GM18867 (cell line): ENCODE measurements around the gene LAG3.

Source experiments
- ATAC-seq: cut with Tn5 transposase; IDR thresholded peaks from one replicate; pipeline ENCODE4 v1.9.1; 2021; ENCODE audit warnings: mild to moderate bottlenecking, moderate library complexity; ENCODE audit not compliant: unreplicated experiment

The LAG3 gene

DNA sequence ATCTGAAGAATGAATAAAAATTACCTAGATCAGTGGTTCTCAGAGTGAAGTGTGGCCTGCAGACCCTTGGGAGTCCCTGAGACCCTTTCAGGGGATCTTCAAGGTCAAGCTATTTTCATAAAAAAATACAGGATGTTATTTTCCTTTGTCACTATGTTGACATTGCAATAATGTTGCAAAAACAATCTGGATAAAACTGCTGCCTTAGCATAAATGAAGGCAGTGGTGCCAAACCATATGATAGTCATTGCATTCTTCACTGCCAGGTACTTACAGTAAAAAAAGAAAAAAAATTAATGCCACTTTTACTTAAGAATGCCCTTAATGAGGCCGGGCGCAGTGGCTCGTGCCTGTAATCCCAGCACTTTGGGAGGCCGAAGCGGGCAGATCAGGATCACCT is 15.0 kb downstream of the LAG3 start:
- ATAC-seq, result no peak

DNA sequence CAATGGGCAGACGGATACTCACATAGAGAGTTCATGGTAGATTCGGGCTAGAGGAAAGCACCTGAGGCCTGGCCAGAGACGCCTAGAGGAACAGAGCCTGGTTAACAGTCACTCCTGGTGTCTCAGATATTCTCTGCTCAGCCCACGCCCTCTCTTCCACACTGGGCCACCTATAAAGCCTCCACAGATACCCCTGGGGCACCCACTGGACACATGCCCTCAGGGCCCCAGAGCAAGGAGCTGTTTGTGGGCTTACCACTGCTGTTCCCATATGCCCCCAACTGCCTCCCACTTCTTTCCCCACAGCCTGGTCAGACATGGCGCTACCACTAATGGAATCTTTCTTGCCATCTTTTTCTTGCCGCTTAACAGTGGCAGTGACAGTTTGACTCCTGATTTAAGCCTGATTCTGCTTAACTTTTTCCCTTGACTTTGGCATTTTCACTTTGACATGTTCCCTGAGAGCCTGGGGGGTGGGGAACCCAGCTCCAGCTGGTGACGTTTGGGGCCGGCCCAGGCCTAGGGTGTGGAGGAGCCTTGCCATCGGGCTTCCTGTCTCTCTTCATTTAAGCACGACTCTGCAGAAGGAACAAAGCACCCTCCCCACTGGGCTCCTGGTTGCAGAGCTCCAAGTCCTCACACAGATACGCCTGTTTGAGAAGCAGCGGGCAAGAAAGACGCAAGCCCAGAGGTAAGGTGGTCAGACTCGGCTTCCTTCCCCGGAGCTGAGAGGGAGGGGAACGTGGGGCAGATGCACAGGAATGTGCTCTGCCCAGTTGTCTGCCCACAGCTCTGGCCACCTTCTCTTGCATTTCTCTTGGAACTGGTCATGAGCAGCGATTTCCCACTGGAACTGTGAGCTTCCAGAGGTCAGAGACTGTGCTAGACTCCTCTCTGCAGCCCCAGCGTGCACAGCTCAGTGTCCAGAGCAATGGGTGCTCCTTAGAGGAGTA is 16.9 kb downstream of the LAG3 start, which contains the start of gene CD4:
Gene CD4 (plus strand): TSS at position 557 of the 953 bp plus-strand sequence. CDS start 10,611 bp downstream, outside the sequence.
- no peak for ATAC-seq

DNA sequence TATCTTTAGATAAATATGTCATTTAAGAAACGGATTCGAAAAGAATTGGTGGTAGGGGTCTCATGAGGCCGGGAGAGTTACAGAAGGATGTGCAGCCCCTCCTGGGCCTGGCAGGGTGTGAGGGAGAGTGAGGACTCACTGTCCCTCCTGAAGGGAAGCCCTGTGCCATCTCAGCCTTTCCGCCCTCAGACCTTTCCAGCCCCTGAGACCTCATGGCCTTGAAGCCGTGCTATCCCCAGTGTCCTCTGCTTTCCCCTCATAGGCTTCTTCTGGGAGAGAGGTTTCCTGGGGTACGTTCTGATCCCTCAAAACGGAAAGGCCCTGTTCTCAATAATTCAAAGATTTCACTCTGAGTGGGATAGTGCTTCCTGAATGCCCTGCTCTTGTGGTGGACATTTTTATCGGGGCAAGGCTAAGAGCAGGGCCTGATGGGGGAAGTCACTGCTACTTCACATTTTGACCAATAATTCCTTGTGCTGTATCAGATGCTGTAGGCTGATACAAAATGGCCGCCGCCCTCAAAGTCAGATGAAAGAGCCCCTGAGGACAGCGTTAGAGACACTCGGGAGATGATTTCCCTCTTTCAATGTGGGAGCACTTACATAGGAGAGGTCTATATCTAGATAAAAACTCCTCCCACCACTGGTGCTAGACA is 18.3 kb downstream of the LAG3 start:
- no peak for ATAC-seq

DNA sequence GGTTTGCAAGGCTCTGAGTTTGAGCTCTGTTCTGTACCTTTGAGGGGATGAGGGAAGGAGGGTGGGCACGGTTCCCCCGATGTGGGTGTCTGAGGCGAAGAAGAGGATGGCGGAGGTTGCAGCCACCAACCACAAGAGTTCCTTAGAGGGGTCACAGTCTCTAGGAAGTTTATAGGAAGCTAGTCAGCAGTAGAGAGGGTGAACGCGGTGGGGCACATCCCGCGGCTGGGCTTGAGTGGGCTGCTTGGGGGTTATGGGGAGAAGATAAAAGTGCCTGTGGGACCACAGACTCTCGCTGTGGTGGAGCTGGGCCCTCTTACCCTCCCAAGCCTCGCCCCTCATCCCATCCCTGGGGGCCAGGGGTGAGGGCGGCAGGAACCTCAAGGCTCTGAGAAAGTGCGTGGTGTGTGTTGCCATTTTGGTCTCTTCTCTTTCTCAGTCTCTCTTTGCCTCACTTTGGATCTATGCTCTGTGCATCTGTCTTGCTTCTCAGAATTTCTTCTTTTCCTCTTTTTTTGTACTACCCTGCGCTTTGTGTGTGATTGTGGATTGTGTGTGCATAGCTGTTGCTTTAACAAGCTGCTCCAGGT is 19.7 kb downstream of the LAG3 start:
- no peak for ATAC-seq

DNA sequence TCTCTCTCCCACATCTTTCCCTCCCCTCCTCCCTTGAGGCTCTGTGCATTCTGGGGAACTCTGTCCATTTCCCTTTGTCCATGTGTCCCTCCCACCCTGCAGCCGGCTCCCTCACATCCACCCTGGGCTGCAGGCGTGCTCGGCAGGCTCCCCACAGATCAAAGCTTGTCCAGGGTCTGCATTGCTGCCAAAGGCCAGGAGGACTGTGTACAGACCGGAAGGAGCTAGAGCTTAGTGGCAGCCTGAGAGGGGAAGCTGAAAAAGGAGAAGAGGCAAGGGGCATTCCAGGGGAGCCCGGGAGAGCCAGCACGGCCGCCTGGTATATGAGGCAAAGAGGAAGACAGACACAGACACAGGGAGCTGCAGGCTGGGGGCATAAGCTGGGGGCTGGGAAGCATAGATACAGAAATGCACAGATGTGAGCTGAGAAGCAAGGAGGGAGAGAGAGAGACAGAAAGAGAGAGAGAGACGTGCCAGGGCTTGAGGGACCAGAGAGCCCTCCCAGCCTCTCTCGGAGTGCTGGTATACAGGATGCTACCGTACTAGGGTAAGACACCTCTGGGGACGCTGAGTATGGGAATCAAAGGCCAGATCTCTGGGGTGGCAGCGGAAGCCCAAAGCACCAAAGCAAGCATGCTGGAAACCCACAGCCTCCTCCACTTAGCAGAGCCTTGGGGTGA is 20.3 kb downstream of the LAG3 start:
- no peak for ATAC-seq

DNA sequence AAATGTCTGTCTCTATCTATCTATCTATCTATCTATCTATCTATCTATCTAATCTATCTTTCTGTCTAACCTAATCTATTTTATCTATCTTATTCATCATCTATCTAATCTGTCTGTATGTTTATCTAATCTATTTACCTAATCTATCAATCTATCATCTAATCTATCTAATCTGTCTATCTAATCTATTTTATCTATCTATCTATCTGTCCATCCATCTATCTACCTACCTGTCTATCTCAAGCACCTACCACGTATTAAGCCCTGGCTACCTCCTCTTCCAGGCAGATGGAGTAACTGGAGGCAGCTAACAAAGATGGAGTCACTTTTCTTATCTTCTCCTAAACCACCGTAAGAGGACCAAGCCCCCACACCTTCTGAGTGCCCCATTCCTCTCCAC is 22.8 kb downstream of the LAG3 start:
- no peak for ATAC-seq

DNA sequence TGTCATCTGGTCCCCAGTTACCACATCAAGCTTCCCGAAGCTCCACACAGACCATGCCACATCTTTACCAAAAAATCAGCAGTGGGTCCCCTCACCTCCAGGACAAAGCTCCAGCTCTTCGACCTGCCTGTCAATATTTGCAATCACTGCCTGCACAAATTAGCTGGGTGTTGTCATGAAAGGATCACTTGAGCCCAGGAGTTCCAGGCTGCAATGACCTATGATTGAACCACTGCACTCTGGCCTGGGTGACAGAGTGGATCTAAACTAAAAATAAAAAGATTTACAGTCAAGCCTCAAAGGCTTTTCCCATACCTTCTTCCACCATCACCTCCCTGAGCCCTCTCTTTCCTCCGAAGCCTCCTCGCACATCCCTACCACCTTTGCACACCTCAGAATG is 24.3 kb downstream of the LAG3 start:
- no peak for ATAC-seq

DNA sequence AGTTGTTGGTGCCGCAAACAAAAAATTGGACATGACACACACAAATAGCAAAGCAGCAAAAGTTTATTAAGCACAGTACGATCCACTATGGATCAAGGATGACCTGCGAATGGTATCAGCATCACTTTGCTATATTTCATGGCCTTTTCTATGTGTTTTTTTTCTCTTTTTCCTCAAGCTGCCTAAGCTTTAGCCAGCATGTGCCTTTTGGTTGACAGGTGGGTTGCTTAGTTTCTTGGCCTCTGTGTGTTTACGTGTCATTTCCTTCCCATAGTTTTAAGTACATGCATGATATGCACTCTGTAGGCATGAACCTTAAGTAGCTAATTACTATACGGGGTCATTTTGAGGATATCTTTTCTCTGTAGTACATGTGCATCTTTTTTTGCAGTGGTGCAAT is 26.8 kb downstream of the LAG3 start:
- ATAC-seq, result no peak

DNA sequence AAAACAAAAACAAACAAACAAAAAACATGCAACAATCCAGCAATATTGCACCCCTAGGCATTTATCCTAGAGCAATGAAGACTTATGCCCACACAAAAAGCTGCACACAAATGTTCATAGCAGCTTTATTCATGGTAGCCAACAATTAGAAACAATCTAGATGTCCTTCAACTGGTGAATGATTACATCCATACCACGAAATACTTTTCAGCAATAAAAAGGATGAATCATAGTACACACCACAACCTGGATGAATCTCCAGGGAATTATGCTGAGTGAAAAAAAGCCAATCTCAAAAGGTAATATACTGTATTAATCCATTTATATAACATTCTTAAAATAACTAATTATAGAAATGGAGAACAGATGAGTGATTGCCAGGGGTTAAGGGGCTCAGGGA is 34.9 kb downstream of the LAG3 start:
- no peak for ATAC-seq

DNA sequence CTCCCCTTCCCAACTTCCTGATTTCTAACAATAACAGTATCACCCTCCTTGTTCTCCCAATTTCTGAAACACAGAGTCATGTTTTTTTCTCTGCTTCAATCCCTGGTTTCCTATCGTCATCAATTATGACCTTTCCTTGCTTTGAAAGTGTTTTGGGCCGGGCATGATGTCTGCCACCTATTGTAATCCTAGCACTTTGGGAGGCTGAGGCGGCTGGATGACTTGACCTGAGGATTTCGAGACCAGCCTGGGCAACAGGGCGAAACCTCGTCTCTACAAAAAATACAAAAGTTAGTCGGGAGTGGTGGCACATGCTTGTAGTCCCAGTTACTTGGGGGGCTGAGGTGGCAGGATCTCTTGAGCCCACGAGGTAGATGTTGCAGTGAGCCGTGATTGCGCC is 36.7 kb downstream of the LAG3 start:
- ATAC-seq, result no peak

DNA sequence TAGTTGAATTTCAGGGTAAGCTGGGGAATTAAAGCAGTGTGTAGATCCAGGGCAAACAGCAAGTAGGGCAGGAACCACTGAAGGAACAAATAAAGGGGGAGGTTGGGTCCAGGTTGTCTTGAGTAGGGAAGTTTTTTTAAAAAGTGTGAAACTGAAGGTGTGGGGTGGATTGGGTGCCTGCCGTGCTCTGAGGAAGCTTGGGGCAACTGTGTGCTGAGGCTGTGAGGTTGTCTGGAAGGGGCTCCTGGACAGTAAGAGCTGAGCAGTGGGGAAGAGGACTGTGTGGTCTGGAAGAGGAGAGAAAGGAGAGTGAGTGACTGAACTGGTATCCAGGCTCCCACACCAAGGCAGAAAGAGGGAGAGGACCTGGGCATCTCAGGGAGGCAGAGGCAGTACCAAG is 38.4 kb downstream of the LAG3 start:
- ATAC-seq, result no peak

DNA sequence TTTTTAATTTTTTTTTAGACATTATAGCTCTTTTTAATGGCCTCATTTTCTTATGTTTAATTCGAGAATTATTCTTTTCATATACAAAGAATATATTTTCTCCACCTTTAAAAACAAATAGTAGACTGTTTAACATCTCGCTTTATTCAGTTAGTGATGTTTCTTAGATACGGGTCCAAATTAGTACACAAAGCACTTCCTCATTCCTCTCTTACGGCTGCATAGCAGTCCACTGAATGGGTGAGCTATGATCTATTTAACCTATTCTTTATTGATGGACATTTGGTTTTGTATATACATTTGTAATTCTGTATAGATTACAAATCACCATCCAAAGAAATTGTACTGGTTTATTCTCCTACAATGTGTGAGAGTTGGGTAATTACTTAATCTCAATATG is 41.0 kb downstream of the LAG3 start:
- no peak for ATAC-seq

DNA sequence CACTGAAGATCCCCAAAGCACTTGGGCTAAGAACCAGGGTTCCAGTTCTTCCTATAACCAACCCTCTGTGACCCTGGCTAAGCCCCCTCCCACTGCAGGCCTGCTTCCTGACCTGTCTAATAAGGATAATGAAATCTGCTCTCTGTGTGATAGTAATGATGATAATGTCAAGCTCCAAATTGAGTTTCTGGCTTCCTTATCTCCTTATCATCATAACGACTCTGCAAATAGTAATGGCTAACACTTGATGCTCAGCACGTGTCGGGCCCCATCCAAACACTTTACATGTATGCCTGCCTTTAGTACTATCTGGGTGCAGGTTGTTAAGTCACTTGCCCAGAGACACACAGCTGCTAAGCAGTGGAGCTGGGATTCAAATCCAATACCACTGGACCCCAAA is 44.3 kb downstream of the LAG3 start:
- ATAC-seq, result no peak

DNA sequence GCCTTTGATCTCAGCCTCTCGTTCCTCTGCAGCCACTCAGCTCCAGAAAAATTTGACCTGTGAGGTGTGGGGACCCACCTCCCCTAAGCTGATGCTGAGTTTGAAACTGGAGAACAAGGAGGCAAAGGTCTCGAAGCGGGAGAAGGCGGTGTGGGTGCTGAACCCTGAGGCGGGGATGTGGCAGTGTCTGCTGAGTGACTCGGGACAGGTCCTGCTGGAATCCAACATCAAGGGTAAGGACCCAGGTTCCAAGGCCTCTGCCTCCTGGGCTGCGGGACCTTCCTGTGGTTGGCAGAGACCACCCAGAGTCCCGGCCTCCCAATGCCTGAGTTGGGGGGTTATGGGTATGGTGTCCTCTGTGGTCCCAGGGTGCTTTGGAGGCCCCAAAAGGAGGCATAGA is 44.8 kb downstream of the LAG3 start:
- ATAC-seq, result no peak

DNA sequence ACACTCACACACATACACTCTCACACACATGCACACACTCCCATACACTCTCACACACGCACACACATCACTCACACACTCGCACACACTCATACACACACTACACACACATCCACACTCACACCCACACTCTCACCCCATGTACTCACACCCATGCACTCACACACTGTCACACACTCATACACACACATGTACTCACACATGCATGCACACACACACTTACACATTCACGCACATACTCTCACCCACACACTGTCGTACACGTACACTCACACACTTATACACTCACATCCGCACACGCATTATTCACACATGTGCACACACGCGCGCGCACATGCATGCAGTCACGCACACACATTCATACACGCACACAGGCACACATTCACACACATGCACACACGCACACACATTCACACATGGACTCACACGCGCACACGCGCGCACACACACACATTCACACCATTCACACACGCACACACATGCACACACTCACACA is 45.4 kb downstream of the LAG3 start:
- ATAC-seq, result no peak

DNA sequence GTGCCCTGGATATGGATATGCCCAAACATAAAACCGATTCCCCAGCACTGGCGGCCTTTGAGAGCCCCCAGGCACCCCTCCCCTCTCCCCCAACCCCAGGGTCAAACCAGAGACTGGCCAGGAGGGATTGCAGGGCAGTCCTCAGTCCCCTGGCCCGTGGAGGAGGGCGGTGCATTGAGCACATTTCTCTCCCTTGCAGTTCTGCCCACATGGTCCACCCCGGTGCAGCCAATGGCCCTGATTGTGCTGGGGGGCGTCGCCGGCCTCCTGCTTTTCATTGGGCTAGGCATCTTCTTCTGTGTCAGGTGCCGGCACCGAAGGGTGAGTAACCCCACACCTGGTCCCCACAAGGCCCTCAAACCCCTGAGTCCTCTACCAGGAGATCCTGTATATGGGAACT is 45.9 kb downstream of the LAG3 start:
- no peak for ATAC-seq

DNA sequence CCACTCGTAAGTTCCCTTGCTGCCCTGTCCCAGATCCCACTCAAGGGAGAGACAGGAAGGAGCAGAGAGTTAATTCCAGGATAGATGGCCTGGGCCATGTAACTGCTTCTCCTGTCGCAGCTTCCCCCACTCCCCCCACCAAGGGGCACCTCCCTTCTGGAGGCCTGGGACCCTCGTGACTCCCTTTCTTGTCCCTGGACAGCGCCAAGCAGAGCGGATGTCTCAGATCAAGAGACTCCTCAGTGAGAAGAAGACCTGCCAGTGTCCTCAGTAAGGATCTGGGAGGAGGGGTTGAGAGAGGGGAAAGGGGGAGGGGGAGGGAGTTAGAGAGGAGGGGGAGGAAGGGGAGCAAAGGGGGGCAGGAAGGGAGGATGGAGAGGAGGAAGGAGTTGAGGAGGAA is 46.3 kb downstream of the LAG3 start:
- no peak for ATAC-seq

DNA sequence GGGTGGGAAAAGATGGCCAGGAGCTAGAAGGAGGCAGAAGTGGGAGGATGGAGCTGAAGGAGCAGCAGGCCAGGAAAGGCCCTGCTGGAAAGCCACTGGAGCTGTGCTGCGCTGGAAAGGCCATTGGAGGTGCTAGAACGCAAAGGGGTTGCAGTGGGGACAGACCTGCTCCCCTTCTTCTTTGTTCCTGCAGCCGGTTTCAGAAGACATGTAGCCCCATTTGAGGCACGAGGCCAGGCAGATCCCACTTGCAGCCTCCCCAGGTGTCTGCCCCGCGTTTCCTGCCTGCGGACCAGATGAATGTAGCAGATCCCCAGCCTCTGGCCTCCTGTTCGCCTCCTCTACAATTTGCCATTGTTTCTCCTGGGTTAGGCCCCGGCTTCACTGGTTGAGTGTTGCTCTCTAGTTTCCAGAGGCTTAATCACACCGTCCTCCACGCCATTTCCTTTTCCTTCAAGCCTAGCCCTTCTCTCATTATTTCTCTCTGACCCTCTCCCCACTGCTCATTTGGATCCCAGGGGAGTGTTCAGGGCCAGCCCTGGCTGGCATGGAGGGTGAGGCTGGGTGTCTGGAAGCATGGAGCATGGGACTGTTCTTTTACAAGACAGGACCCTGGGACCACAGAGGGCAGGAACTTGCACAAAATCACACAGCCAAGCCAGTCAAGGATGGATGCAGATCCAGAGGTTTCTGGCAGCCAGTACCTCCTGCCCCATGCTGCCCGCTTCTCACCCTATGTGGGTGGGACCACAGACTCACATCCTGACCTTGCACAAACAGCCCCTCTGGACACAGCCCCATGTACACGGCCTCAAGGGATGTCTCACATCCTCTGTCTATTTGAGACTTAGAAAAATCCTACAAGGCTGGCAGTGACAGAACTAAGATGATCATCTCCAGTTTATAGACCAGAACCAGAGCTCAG is 47.0 kb downstream of the LAG3 start:
- no peak for ATAC-seq

DNA sequence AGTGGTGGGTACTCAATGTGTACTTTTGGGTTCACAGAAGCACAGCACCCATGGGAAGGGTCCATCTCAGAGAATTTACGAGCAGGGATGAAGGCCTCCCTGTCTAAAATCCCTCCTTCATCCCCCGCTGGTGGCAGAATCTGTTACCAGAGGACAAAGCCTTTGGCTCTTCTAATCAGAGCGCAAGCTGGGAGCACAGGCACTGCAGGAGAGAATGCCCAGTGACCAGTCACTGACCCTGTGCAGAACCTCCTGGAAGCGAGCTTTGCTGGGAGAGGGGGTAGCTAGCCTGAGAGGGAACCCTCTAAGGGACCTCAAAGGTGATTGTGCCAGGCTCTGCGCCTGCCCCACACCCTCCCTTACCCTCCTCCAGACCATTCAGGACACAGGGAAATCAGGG is 47.8 kb downstream of the LAG3 start:
- no peak for ATAC-seq
